ENCODE data around the gene DDX10. TPM values are rescaled to one million over a fixed set of nuclear protein-coding genes. Genes with fewer than 3 reads are reported as not detected.

Gene DDX10
- total and polyA plus RNA-seq, 12 donors, result 10.6 to 141 (median 22.6) TPM

GRCh38 chr11:108965306-108966001, 300.6 kb downstream of the DDX10 start:
- no peaks in the 10 kb centered on the region for H3K27me3 ChIP-seq
- no peak for DNase-seq
- H3K4me3 ChIP-seq, result no peak overlapping the region
- no peak for TF ChIP-seq POLR2A (IDR thresholded peaks at IDR 0.05)
- TF ChIP-seq CTCF (IDR thresholded peaks at IDR 0.05), result no peak
- 70 to 80% (median 73%) methylated on average over 10 of the region's 10 CpGs for WGBS, 4 donors
- H3K4me1 ChIP-seq (replicated peaks in 1 of 2), result no peaks in the 10 kb centered on the region
- H3K36me3 ChIP-seq (replicated peaks in 1 of 2), result no peaks in the 10 kb centered on the region
- intact Hi-C loops (cut with DNase I), result no loop called here
- H3K27ac ChIP-seq, result no peak overlapping the region
- no peaks in the 10 kb centered on the region for H3K9me3 ChIP-seq (replicated peaks in 1 of 3)

GRCh38 chr11:108966206-108966605, 301.3 kb downstream of the DDX10 start:
- Histone ChIP-seq H3K27ac (no peak overlapping the region), H3K4me1 (replicated peaks in 1 of 2) (no peaks in the 10 kb centered on the region), H3K36me3 (replicated peaks in 1 of 2) (no peaks in the 10 kb centered on the region), H3K9me3 (replicated peaks in 1 of 3) (no peaks in the 10 kb centered on the region), H3K4me3 (no peak overlapping the region), H3K27me3 (no peaks in the 10 kb centered on the region)
- DNase-seq, result no peak
- intact Hi-C loops (cut with DNase I), result no loop called here
- 92 to 96% (median 93%) methylated on average over 3 to 4 of the region's 4 CpGs for WGBS, 4 donors
- TF ChIP-seq POLR2A (IDR thresholded peaks at IDR 0.05) (no peak), CTCF (IDR thresholded peaks at IDR 0.05) (no peak)

GRCh38 chr11:108966978-108967377, 302.1 kb downstream of the DDX10 start:
- intact Hi-C loops (cut with DNase I), result no loop called here
- Histone ChIP-seq H3K9me3 (replicated peaks in 1 of 3) (no peaks in the 10 kb centered on the region), H3K4me1 (replicated peaks in 1 of 2) (no peaks in the 10 kb centered on the region), H3K36me3 (replicated peaks in 1 of 2) (no peaks in the 10 kb centered on the region), H3K27ac (no peak overlapping the region), H3K4me3 (no peak overlapping the region), H3K27me3 (no peaks in the 10 kb centered on the region)
- no peak for DNase-seq
- TF ChIP-seq POLR2A (IDR thresholded peaks at IDR 0.05) (no peak), CTCF (IDR thresholded peaks at IDR 0.05) (no peak)
- 32 to 51% (median 35%) methylated on average over 3 of the region's 3 CpGs for WGBS, 4 donors

- no peak overlapping the region for H3K4me3 ChIP-seq
- peak in 1 of 7 donors; percentile 54 for DNase-seq
- H3K36me3 ChIP-seq (replicated peaks in 1 of 2), result no peaks in the 10 kb centered on the region
- TF ChIP-seq POLR2A (IDR thresholded peaks at IDR 0.05) (no peak), CTCF (IDR thresholded peaks at IDR 0.05) (no peak)
- WGBS, 4 donors, result 84 to 87% (median 85%) methylated on average over 7 of the region's 7 CpGs
- intact Hi-C loops (cut with DNase I), result no loop called here
- H3K9me3 ChIP-seq (replicated peaks in 1 of 3), result no peaks in the 10 kb centered on the region
- no peaks in the 10 kb centered on the region for H3K4me1 ChIP-seq (replicated peaks in 1 of 2)
- H3K27ac ChIP-seq, result no peak overlapping the region
- H3K27me3 ChIP-seq, result no peaks in the 10 kb centered on the region
Measured at GRCh38 chr11:108967571-108967970, 302.7 kb downstream of the DDX10 start.

Measured in adrenal gland (tissue), 12 donors.